ENCODE data around the gene FBH1. TPM values are rescaled to one million over a fixed set of nuclear protein-coding genes. Genes with fewer than 3 reads are reported as not detected.
"Not testable (repeated sequence)": the region's sequence is repeated elsewhere in the genome, so short reads cannot be mapped to it uniquely, and the experiment has no call there.

Gene FBH1
- polyA plus RNA-seq, 3 donors, result 72.2 to 93.5 (median 76.7) TPM

DNA sequence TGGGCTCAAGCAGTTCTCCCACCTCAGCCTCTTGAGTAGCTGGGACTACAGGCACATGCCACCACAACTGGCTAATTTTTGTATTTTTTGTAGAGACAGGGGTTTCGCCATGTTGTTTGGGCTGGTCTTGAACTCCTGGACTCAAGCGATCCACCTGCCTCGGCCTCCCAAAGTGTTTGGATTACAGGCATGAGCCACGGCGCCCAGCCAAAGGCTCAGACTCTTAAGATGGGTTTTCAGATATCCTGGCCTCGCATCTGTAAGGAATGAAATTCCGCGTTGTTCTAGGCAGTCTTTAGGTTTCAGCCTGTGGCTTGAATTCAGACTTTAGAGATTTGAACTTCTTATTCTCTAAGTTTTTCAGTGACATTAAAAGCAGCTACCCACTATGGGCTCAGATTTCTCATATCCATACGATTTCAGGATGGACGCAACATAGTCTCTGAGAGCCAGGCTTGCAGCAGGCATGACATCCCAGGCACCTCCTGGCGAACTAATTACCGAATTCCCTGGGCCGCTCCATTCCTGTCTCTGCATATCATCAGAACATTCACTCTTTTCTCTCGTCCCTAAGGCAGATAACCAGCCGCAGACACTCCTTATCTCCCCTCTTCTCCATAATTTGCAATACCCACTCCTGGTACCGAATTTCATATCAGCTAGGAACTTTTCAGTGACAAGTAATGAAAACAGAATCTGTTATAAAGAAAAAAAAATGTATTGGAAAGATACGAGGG, 57.6 kb downstream of the FBH1 start:
- DNase-seq (ENCODE audit: extremely low read depth in 1 of 11, low read depth in 9 of 11, low spot score in 4 of 11), result no peak

GRCh38 chr10:5948208-5948585, 58.2 kb downstream of the FBH1 start:
- no peak for DNase-seq (ENCODE audit: extremely low read depth in 1 of 11, low read depth in 9 of 11, low spot score in 4 of 11)

DNA sequence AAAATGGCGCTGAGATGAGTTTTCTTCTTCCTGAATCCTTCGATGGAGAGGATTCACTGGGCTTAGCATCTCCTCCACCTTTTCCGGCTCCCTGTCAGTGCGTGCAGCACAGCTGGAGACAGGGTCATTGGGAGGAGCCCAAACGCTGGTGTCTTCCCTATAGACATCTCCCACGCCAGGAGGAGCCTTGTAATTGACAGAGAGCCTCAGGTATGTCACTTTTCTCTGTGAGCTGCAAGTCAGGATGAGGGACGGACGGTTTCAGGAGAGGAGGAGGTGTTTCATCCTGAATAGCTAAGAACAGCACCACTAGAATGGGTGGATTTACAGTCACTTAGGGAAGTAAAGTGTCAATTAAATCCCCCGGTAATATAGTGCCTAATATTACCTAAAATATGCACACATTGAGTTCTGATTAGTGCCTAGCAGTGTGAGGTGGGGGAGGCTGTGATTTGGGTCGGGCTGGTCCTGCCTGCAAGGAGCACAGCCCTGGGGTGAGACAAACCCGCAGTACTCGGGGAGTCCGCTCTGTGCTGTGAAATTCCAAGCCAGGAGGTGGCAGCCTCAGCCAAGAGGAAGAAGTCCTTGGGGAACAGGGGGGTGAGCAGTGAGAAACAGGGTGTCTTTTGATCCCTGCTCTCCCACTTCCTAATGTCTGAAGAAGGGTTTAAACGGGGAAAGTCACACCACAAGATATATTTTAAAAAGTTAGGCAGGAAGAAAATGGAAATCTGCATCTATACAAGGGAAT, 59.1 kb downstream of the FBH1 start:
- no peak for DNase-seq (ENCODE audit: extremely low read depth in 1 of 11, low read depth in 9 of 11, low spot score in 4 of 11)

GRCh38 chr10:5951167-5951711, 61.2 kb downstream of the FBH1 start:
- no peak for DNase-seq (ENCODE audit: extremely low read depth in 1 of 11, low read depth in 9 of 11, low spot score in 4 of 11)

DNA sequence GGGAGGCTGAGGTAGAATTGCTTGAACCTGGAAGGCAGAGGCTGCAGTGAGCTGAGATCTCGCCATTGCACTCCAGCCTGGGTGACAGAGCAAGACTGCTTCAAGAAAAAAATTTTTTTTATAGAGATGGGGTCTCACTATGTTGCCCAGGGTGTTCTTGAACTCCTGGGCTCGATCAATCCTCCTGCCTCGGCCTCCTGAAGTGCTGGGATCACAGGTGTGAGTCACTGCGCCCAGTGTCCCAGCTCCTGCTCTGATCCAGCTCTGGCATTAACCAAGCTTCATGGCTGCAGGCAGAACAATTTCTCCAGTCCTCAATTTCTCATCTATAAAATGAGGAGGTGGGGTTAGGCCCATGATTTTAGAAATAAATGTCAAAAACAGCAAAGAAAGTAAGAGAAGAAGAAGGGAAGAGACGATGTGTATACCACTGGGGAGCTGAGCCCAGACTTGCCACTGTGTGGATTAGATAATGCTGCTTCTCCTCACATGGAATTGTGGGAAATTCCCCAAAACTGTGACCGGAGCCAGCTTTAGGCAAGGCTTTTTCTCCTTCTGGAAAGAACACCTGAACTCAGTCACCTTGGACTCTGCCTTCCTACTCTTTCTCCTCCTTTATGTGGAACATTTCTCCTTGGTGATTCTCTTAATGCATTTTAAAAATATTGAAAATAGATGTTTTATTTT, 61.8 kb downstream of the FBH1 start:
- no peak for DNase-seq (ENCODE audit: extremely low read depth in 1 of 11, low read depth in 9 of 11, low spot score in 4 of 11)

GRCh38 chr10:5952731-5953385, 62.8 kb downstream of the FBH1 start:
- no peak for DNase-seq (ENCODE audit: extremely low read depth in 1 of 11, low read depth in 9 of 11, low spot score in 4 of 11)

- no peak for DNase-seq (ENCODE audit: extremely low read depth in 1 of 11, low read depth in 9 of 11, low spot score in 4 of 11)
Measured at GRCh38 chr10:5953676-5954075, 63.6 kb downstream of the FBH1 start.

DNA sequence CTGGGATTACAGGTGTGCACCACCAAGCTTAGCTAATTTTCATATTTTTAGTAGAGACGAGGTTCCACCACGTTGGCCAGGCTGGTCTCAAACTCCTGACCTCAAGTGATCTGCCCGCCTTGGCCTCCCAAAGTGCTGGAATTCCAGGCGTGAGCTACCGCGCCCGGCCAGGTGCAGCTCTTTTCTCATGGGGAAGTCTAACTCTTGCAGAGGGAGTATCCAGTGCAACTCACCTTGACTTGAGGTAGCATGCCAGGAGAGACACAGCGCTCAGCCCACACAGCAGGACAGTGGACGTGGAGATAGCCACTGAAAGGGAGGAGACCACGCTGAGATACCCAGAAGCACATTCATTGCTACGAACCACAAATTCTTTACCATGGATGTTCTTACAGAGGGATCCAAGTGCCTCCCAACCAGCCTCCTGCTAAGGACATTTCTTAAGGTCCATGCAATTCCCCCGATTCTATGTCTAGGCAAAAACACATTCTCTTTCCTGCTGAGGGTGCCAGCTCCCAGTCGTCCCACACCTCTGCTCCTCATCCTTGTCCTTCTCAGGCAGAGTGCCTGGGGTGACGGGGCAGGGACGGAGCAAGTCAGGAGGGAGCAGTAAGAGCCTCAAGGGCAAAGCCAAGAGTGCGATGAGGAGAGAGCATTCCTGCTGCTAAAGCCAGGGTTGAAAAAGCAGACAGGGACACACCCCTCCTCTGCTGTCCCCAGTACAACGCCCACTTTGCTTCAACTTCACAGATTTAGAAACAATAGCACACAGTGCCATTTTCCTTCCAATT, 66.3 kb downstream of the FBH1 start:
- no peak for DNase-seq (ENCODE audit: extremely low read depth in 1 of 11, low read depth in 9 of 11, low spot score in 4 of 11)

DNA sequence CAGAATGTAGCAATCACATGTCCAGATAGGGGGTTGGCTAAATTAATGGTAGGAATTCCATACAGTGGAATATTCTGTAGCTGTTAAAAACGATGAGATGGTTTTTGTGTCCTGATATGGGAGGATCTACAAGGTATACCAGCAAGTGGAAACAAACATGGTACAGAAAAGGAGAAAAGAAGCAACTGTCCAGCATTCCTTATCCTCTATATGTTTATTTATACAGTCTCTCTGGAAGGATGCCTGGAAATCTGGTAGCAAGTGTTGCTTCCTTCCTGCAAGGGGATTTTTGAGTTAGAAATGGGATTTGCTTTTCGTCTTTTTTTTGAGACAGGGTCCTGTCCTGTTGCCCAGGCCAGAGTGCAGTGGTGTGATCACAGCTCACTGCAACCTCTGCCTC, 68.0 kb downstream of the FBH1 start:
- no peak for DNase-seq (ENCODE audit: extremely low read depth in 1 of 11, low read depth in 9 of 11, low spot score in 4 of 11)

GRCh38 chr10:5958675-5959074, 68.6 kb downstream of the FBH1 start:
- DNase-seq (ENCODE audit: extremely low read depth in 1 of 11, low read depth in 9 of 11, low spot score in 4 of 11), result no peak

DNA sequence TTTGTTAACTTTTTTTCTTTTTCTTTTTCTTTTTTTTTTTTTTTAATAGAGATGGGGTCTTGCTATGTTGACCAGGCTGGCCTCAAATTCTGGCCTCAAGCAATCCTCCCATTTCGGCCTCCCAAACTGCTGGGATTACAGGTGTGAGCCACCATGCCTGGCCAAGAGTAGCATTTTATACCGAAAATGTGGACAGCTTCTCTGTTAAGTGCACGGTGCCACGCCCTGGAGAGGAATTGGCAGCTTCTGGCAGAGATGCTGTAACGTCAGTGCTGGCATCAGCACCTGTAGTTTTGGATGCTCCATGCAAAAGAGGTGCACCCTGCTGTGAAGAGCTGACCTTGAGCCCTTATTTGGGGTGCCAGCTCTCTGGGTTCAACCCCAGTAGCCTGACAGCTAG, 69.1 kb downstream of the FBH1 start:
- no peak for DNase-seq (ENCODE audit: extremely low read depth in 1 of 11, low read depth in 9 of 11, low spot score in 4 of 11)

GRCh38 chr10:5959581-5960069, 69.6 kb downstream of the FBH1 start:
- DNase-seq (ENCODE audit: extremely low read depth in 1 of 11, low read depth in 9 of 11, low spot score in 4 of 11), result no peak

GRCh38 chr10:5960070-5960972, 70.3 kb downstream of the FBH1 start:
- DNase-seq (ENCODE audit: extremely low read depth in 1 of 11, low read depth in 9 of 11, low spot score in 4 of 11), result no peak

DNA sequence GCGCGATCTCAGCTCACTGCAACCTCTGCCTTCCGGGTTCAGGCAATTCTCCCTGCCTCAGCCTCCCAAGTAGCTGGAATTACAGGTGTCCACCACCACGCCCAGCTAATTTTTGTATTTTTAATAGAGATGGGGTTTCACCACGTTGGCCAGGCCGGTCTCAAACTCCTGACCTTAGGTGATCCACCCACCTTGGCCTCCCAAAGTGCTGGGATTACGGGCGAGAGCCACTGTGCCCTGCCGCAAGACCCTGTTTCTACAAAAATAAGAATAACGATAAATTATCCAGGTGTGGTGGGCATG, 70.9 kb downstream of the FBH1 start:
- not testable (repeated sequence) for DNase-seq (ENCODE audit: extremely low read depth in 1 of 11, low read depth in 9 of 11, low spot score in 4 of 11)

- no peak for DNase-seq (ENCODE audit: extremely low read depth in 1 of 11, low read depth in 9 of 11, low spot score in 4 of 11)
Measured at GRCh38 chr10:5961405-5962100, 71.5 kb downstream of the FBH1 start.

- DNase-seq (ENCODE audit: extremely low read depth in 1 of 11, low read depth in 9 of 11, low spot score in 4 of 11), result not testable (repeated sequence)
Measured at GRCh38 chr10:5962358-5962940, 72.4 kb downstream of the FBH1 start.

DNA sequence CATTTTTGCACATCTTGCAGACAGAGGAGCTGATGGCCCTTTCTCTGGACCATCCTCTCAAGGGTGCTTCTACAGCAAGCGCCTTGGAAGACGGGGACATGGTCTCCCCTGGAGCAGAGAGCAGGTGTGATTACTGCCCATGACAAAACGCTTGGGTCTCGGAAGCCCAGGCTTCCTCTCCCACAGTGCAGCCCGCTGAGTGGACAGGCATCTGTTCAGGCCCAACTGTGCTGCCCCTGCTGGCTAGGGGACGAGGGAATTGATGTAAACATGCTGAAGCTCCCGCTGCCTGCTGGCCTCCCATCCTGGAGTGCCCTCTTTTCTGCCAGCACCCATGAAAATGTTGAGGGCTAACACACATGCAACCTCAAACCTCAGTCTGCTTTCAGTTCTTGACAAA, 73.0 kb downstream of the FBH1 start:
- no peak for DNase-seq (ENCODE audit: extremely low read depth in 1 of 11, low read depth in 9 of 11, low spot score in 4 of 11)

Measured in renal cortex interstitium (tissue), 11 donors.